B cell (primary cell): ENCODE results near the gene CRY2. TPM values are rescaled to one million over a fixed set of nuclear protein-coding genes. Genes with fewer than 3 reads are reported as not detected.

Experiments used
- ATAC-seq: fragments of 200-7000 bp; cut with Tn5 transposase; one replicate; pipeline ENCODE4 v1.10.0; 2021; ENCODE audit warnings: low read depth, mild to moderate bottlenecking, moderate number of reproducible peaks, moderate library complexity
- CTCF ChIA-PET: fragments of 350-600 bp; sonication (Branson Sonifier 250); formaldehyde crosslinking; loops from one replicate; lab custom pipeline; 2021; ENCODE audit warnings: antibody characterized with exemption, inconsistent platforms; lab: Charles Lee
- POLR2A ChIA-PET: fragments of 350-600 bp; sonication (Branson Sonifier 250); formaldehyde crosslinking; loops from one replicate; lab custom pipeline; 2021; ENCODE audit warnings: antibody characterized with exemption; lab: Charles Lee
- DNase-seq: peaks from one replicate; pipeline ENCODE4 v3.0.0; 2013
- H2AFZ ChIP-seq: 2 replicates; pipeline ENCODE4 v1.6.1; 2012; ENCODE audit warnings: mild to moderate bottlenecking, low read depth, low read length; ENCODE audit not compliant: insufficient read depth, poor library complexity, severe bottlenecking
- H3K27ac ChIP-seq, 2 donors: 1 replicate in 1 of 2; 2 replicates in 1 of 2; pipeline ENCODE4 v1.5.1; 2012 to 2013; ENCODE audit warnings: low read length in 2 of 2, mild to moderate bottlenecking in 2 of 2, moderate library complexity in 1 of 2
- H3K27me3 ChIP-seq, 4 experiments: fragments of 200-600 bp in 1 of 4; sonication (generic) in 1 of 4; replicated peaks in 1 of 4; 1 replicate in 2 of 4; 2 replicates in 2 of 4; pipeline versions ENCODE4 v1.6.1 to v1.7.0; 2013 to 2016; ENCODE audit warnings: low read length in 3 of 4, mild to moderate bottlenecking in 2 of 4, mixed read lengths in 1 of 4, moderate library complexity in 1 of 4; ENCODE audit not compliant: insufficient read depth in 4 of 4, control insufficient read depth in 3 of 4; ENCODE audit errors: control extremely low read depth in 1 of 4
- H3K36me3 ChIP-seq, 2 experiments: replicated peaks in 1 of 2; 1 replicate in 1 of 2; 2 replicates in 1 of 2; pipeline versions ENCODE4 v1.6.1 to v1.7.1; 2013; ENCODE audit warnings: low read length in 1 of 2; ENCODE audit not compliant: insufficient read depth in 2 of 2, control insufficient read depth in 1 of 2; ENCODE audit errors: control extremely low read depth in 1 of 2, extremely low read depth in 1 of 2
- H3K4me1 ChIP-seq, 2 donors: fragments of 200-600 bp in 1 of 2; sonication (generic) in 1 of 2; 1 replicate in 1 of 2; 2 replicates in 1 of 2; pipeline versions ENCODE4 v1.5.1 to v1.6.1; 2013 to 2017; ENCODE audit warnings: low read length in 2 of 2; ENCODE audit not compliant: control insufficient read depth in 2 of 2, insufficient read depth in 2 of 2
- H3K4me2 ChIP-seq: replicated peaks from 2 replicates; pipeline ENCODE3; 2012; ENCODE audit warnings: mild to moderate bottlenecking, low read depth, low read length; ENCODE audit not compliant: poor library complexity, severe bottlenecking
- H3K4me3 ChIP-seq, 5 experiments: fragments of 200-600 bp in 1 of 5; sonication (generic) in 1 of 5; 1 replicate in 3 of 5; 2 replicates in 2 of 5; pipeline versions ENCODE4 v1.5.1 to v1.7.0; 2011 to 2016; ENCODE audit warnings: low read length in 4 of 5, mild to moderate bottlenecking in 4 of 5, low read depth in 2 of 5, control low read depth in 1 of 5, moderate library complexity in 1 of 5; ENCODE audit not compliant: insufficient read depth in 1 of 5; ENCODE audit errors: control extremely low read depth in 1 of 5, extremely low read depth in 1 of 5
- H3K79me2 ChIP-seq: fragments of 200-600 bp; sonication (generic); one replicate; pipeline ENCODE4 v1.6.0; 2016; ENCODE audit warnings: low read length; ENCODE audit not compliant: control insufficient read depth, insufficient read depth
- H3K9ac ChIP-seq: fragments of 200-600 bp; sonication (generic); 2 replicates; pipeline ENCODE4 v1.6.1; 2017; ENCODE audit warnings: mild to moderate bottlenecking, low read length, moderate library complexity
- H3K9me3 ChIP-seq, 3 donors: one replicate each; pipeline versions ENCODE4 v1.6.1 to v1.7.1; 2013; ENCODE audit warnings: low read length in 2 of 3; ENCODE audit not compliant: control insufficient read depth in 2 of 3, insufficient read depth in 1 of 3; ENCODE audit errors: control extremely low read depth in 1 of 3
- H4K20me1 ChIP-seq: 2 replicates; pipeline ENCODE4 v1.6.0; 2012; ENCODE audit warnings: mild to moderate bottlenecking, low read length; ENCODE audit not compliant: insufficient read depth, control insufficient read depth, poor library complexity, severe bottlenecking
- H3K27ac Mint-ChIP-seq: one replicate; pipeline ENCODE4 v1.8.0; 2021; ENCODE audit warnings: mixed read lengths
- H3K27me3 Mint-ChIP-seq: one replicate; pipeline ENCODE4 v1.8.0; 2021; ENCODE audit warnings: mixed read lengths
- H3K4me1 Mint-ChIP-seq: one replicate; pipeline ENCODE4 v1.8.0; 2021; ENCODE audit warnings: mixed read lengths
- H3K4me3 Mint-ChIP-seq: one replicate; pipeline ENCODE4 v1.8.0; 2021; ENCODE audit warnings: mixed read lengths
- H3K9me3 Mint-ChIP-seq: one replicate; pipeline ENCODE4 v1.8.0; 2022; ENCODE audit warnings: mixed read lengths; ENCODE audit not compliant: insufficient read depth
- EZH2 ChIP-seq: IDR thresholded peaks from 2 replicates; pipeline ENCODE4 v1.6.1; 2012; ENCODE audit warnings: borderline replicate concordance, low read depth, mild to moderate bottlenecking, moderate library complexity, low read length; ENCODE audit not compliant: insufficient read depth, poor library complexity, severe bottlenecking
- WGBS: methylation state at CpG from one replicate; pipeline ENCODE4 v1.1.5; 2013; ENCODE audit warnings: missing lambda C conversion rate; ENCODE audit not compliant: insufficient coverage; 5-methylcytosine and 5-hydroxymethylcytosine counted together
- intact Hi-C: fragments of 100-400 bp; cut with micrococcal nuclease; formaldehyde crosslinking; loops from one replicate; pipeline ENCODE4 v1.10.0; 2022
- polyA plus RNA-seq: library from polyadenylated mRNA; depleted of rRNA; stranded (reverse); fragments of >200 nt; gene quantifications from 2 replicates; pipeline ENCODE4 v1.2.3, GENCODE V29; 2012
- total RNA-seq, 2 donors: library from RNA; stranded (reverse); fragments of 120-200 nt in 1 of 2; gene quantifications; 1 replicate in 1 of 2; 2 replicates in 1 of 2; pipeline versions ENCODE4 v1.2.3 to v1.2.4, GENCODE V29; 2013 to 2022
- TF ChIP-seq, protein P1 (sequence below): fragments of 200-600 bp; IDR thresholded peaks from one replicate; pipeline ENCODE4 v1.8.0; 2022; ENCODE audit warnings: antibody characterized with exemption, mild to moderate bottlenecking

CRY2 gene
- total and polyA plus RNA-seq, 2 donors (not counting 1 experiment from before 2014, with no cell fraction given) = 20.4 to 65.1 TPM

DNA sequence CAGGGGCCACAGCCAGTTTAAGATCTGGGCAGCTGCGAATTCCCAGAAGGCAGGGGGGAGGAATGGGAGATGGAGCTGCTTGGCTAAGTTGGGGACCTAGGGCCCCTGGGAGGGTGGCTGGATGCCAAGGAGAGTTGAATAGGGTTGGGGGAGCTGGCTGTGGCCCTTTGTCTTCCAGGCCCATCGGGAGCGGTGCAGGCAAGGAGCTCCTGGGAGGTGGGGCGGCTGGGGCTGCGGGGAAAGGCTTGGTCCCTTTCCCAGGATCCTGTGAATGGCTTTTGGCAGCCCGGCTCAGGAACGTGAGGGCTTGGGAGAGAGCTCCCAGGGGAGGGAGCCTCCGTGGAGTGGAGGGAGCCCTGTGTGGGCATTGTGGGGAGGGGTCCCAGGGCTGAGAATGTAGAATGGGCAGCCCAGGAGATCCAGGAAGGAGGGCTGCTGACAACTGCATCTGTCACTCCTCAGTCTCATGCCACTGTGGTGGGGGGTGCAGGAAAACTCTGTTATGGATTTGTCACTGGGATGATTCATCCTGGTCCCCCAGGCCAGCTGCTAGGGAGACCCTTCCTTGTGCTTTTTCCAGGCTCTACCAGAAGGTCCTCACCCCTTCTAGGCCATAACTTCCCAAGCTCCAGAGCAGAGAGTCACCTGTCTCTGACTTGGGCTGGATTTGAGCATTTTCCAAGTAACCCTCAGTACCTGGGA, 53.8 kb downstream of the CRY2 start:
- ChIA-PET POLR2A (no interaction called here), CTCF (interaction anchor here (1.6 kb wide), 1 partner anchor 106 kb away, joined by 4 read pairs; no protein-coding TSS in a partner anchor)
- no peaks in the 10 kb centered on the region for H3K9me3 Mint-ChIP-seq

DNA sequence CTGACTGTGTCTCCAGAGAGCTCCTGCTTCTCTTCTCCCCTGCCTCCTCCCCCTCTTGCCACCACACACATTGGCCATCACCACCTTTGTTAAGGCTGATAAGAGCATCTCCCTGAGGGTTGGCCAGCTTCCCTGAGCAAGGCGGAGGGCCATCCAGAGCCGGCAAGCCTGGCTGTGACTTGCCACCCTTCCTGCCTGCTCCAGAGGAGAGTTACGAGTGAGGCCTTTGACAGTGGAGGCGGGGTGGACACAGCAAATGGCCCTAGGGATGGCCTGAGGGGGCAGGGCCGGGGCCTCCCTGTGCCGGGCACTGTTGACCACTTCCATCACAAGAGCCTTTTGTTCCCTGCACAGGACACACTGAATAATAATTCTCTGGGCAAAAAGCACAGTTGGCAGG, 54.4 kb downstream of the CRY2 start:
- ATAC-seq (no peak), DNase-seq (no peak)
- Histone ChIP-seq H3K4me2 (no peak overlapping the region), H2AFZ (no peak overlapping the region), H3K27ac (no peak overlapping the region), H4K20me1 (no peaks in the 10 kb centered on the region), H3K9me3 (peaks cover 0 to 8% (median 0%) of the 10 kb centered on the region in 3 donors), H3K9ac (no peak overlapping the region), H3K79me2 (no peaks in the 10 kb centered on the region), H3K36me3 (no peaks in the 10 kb centered on the region), H3K4me1 (peaks cover 12 to 28% of the 10 kb centered on the region in 2 donors), H3K27me3 (peaks cover 0 to 34% (median 15%) of the 10 kb centered on the region in 4 experiments), H3K4me3 (no peak overlapping the region)
- ChIA-PET CTCF (interaction anchor here (1.6 kb wide), 1 partner anchor 105 kb away, joined by 4 read pairs; no protein-coding TSS in a partner anchor), POLR2A (no interaction called here)
- intact Hi-C loops = no loop called here
- H3K4me3 Mint-ChIP-seq = peak overlapping the region; percentile 81
- no peaks in the 10 kb centered on the region for H3K9me3 Mint-ChIP-seq
- no peak overlapping the region for H3K27ac Mint-ChIP-seq
- peaks cover 20% of the 10 kb centered on the region for H3K4me1 Mint-ChIP-seq
- 94% methylated on average over 6 of the region's 6 CpGs for WGBS
- peaks cover 10% of the 10 kb centered on the region for H3K27me3 Mint-ChIP-seq
- TF ChIP-seq EZH2 = no peak
- TF ChIP-seq, protein P1, sequence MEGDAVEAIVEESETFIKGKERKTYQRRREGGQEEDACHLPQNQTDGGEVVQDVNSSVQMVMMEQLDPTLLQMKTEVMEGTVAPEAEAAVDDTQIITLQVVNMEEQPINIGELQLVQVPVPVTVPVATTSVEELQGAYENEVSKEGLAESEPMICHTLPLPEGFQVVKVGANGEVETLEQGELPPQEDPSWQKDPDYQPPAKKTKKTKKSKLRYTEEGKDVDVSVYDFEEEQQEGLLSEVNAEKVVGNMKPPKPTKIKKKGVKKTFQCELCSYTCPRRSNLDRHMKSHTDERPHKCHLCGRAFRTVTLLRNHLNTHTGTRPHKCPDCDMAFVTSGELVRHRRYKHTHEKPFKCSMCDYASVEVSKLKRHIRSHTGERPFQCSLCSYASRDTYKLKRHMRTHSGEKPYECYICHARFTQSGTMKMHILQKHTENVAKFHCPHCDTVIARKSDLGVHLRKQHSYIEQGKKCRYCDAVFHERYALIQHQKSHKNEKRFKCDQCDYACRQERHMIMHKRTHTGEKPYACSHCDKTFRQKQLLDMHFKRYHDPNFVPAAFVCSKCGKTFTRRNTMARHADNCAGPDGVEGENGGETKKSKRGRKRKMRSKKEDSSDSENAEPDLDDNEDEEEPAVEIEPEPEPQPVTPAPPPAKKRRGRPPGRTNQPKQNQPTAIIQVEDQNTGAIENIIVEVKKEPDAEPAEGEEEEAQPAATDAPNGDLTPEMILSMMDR = no peak

More for the DNA sequence above, 53.8 kb downstream of the CRY2 start:
- H3K27ac ChIP-seq = no peak overlapping the region
- peaks cover 12 to 23% of the 10 kb centered on the region in 2 donors for H3K4me1 ChIP-seq
- peaks cover 0 to 12% (median 0%) of the 10 kb centered on the region in 3 donors for H3K9me3 ChIP-seq
- no peak for TF ChIP-seq EZH2
- TF ChIP-seq, protein P1 = no peak
- intact Hi-C loops = no loop called here
- no peaks in the 10 kb centered on the region for H4K20me1 ChIP-seq
- no peak overlapping the region for H3K9ac ChIP-seq
- no peak for DNase-seq
- no peak for ATAC-seq
- Mint-ChIP-seq H3K4me1 (peaks cover 15% of the 10 kb centered on the region), H3K4me3 (peak overlapping the region; percentile 81), H3K27me3 (peaks cover 13% of the 10 kb centered on the region), H3K27ac (no peak overlapping the region)
- H3K27me3 ChIP-seq = peaks cover 0 to 39% (median 18%) of the 10 kb centered on the region in 4 experiments
- H3K36me3 ChIP-seq = no peaks in the 10 kb centered on the region
- WGBS = 73% methylated on average over 8 of the region's 8 CpGs
- H2AFZ ChIP-seq = no peak overlapping the region
- H3K4me3 ChIP-seq = no peak overlapping the region
- peak overlapping the region; percentile 93 for H3K4me2 ChIP-seq
- no peaks in the 10 kb centered on the region for H3K79me2 ChIP-seq
